Right lobe of liver (tissue), 6 donors: Measurements from ENCODE around the gene TMEM174. TPM values are rescaled to one million over a fixed set of nuclear protein-coding genes. Genes with fewer than 3 reads are reported as not detected.
"Not testable (repeated sequence)": the region's sequence is repeated elsewhere in the genome, so short reads cannot be mapped to it uniquely, and the experiment has no call there.

ENCODE experiments used
- ATAC-seq, 4 donors: fragments of 200-7000 bp; cut with Tn5 transposase; one replicate each; pipeline ENCODE4 v1.9.1; 2020; ENCODE audit warnings: mild to moderate bottlenecking in 4 of 4, moderate library complexity in 4 of 4
- DNase-seq, 3 donors: peaks; one replicate each; pipeline ENCODE4 v3.0.0-alpha.2; 2020
- H3K27ac ChIP-seq, 3 donors: fragments of 200-600 bp; one replicate each; pipeline ENCODE4 v1.8.0; 2022
- H3K27me3 ChIP-seq, 2 donors: fragments of 200-600 bp; one replicate each; pipeline ENCODE4 v1.8.0; 2022
- H3K36me3 ChIP-seq, 4 donors: fragments of 200-600 bp; sonication (generic) in 1 of 4; one replicate each; pipeline versions ENCODE4 v1.5.1 to v1.8.0; 2017 to 2022; ENCODE audit warnings: control low read depth in 1 of 4
- H3K4me1 ChIP-seq, 4 donors: fragments of 200-600 bp; sonication (generic) in 1 of 4; one replicate each; pipeline versions ENCODE4 v1.5.1 to v1.8.0; 2017 to 2022; ENCODE audit warnings: control low read depth in 1 of 4
- H3K4me3 ChIP-seq, 3 donors: fragments of 200-600 bp; one replicate each; pipeline ENCODE4 v1.8.0; 2022
- H3K9me3 ChIP-seq, 4 donors: fragments of 200-600 bp; sonication (generic) in 1 of 4; one replicate each; pipeline versions ENCODE4 v1.5.1 to v1.8.0; 2017 to 2022; ENCODE audit warnings: control low read depth in 1 of 4
- POLR2A ChIP-seq: fragments of 450-650 bp; IDR thresholded peaks from one replicate; pipeline ENCODE4 v1.6.1; 2017; ENCODE audit warnings: antibody characterized with exemption, mild to moderate bottlenecking
- WGBS: methylation state at CpG from one replicate; pipeline ENCODE4 v1.1.6; 2018; ENCODE audit warnings: low coverage, low lambda C conversion rate; ENCODE audit not compliant: insufficient coverage; ENCODE audit errors: missing lambda C conversion rate; 5-methylcytosine and 5-hydroxymethylcytosine counted together
- intact Hi-C, 2 donors: fragments of 100-400 bp; cut with DNase I; formaldehyde crosslinking; loops; one replicate each; pipeline versions ENCODE4 v1.11.2 to v1.14.1; 2022
- total RNA-seq, 6 experiments: library from RNA; depleted of rRNA in 2 of 6; stranded (reverse); fragments of >200 nt in 2 of 6; fragmentation: NEBNext Ultra II Directional in 3 of 6; extraction: Animal tissue kit (Norgen Biotek cat#: 25700) in 3 of 6; gene quantifications; one replicate each; pipeline versions ENCODE4 v1.1.0 to v1.2.4, GENCODE V29; 2016 to 2023
- TF ChIP-seq, protein P1 (sequence below), 4 donors: fragments of 200-600 bp in 3 of 4; fragments of 450-650 bp in 1 of 4; IDR thresholded peaks; one replicate each; pipeline versions ENCODE4 v1.5.1 to v1.8.0; 2016 to 2022; ENCODE audit warnings: antibody characterized with exemption in 4 of 4, mild to moderate bottlenecking in 2 of 4
- donor health status: DM: no; HTN: yes; CAD: no.
- donor health status: DM: no; HTN: no; CAD: no.
- donor health status: DM: no; HTN: no; CAD: no.
- donor health status: DM: no; HTN: yes; CAD: no.
- donor health status: DM: no; HTN: yes; CAD: no.

TMEM174 gene
- total RNA-seq, 6 experiments from 2014 or later, result not detected

DNA sequence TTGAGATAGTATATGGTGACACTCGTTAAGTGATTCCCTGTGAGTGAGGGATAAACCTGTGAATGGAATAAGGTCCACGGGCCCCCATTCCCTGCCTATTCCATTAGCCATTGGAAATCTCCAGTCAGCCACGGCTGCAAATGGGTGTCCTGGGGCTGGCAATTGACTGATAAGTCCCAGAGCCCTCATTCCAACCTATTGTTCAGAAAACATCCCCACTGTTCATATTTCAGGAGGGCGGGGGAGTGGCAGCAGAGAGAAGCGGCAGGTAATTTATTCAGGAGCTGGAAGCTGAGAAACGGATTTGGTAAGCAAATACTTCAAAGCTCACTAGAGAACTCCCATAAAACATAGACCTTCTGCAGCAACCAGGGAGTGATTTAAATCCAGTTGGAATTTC lies 42.0 kb downstream of the TMEM174 start:
- H3K9me3 ChIP-seq, result no peaks in the 10 kb centered on the region
- H3K27ac ChIP-seq, result no peak overlapping the region
- ATAC-seq (no peak), DNase-seq (no peak)
- peaks cover 0 to 6% (median 3%) of the 10 kb centered on the region in 4 donors for H3K4me1 ChIP-seq
- no peak overlapping the region for H3K4me3 ChIP-seq
- intact Hi-C loops, result no loop called here
- peaks cover 0 to 22% of the 10 kb centered on the region in 2 donors for H3K27me3 ChIP-seq
- 23% methylated on average over 6 of the region's 6 CpGs for WGBS
- TF ChIP-seq POLR2A, result no peak
- TF ChIP-seq, protein P1, sequence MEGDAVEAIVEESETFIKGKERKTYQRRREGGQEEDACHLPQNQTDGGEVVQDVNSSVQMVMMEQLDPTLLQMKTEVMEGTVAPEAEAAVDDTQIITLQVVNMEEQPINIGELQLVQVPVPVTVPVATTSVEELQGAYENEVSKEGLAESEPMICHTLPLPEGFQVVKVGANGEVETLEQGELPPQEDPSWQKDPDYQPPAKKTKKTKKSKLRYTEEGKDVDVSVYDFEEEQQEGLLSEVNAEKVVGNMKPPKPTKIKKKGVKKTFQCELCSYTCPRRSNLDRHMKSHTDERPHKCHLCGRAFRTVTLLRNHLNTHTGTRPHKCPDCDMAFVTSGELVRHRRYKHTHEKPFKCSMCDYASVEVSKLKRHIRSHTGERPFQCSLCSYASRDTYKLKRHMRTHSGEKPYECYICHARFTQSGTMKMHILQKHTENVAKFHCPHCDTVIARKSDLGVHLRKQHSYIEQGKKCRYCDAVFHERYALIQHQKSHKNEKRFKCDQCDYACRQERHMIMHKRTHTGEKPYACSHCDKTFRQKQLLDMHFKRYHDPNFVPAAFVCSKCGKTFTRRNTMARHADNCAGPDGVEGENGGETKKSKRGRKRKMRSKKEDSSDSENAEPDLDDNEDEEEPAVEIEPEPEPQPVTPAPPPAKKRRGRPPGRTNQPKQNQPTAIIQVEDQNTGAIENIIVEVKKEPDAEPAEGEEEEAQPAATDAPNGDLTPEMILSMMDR (IDR thresholded peaks at IDR 0.05), result no peak
- no peaks in the 10 kb centered on the region for H3K36me3 ChIP-seq

DNA sequence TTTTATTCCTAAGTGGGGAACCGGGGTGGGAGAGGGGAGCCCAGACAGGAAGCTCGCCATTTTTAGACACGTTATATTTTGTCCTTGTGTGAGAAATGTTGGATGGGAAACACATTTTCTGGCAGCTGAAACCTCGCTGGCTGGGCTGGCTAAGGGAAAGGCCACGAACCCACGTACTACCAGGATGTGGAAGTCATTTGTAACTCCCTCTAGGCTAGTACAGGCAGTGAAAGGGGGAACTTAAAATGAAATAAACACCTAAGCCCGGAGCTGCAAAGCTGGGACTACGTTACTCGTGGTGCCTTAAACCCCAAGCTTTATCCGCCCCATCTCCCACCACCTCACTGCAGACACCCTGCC lies 42.5 kb downstream of the TMEM174 start:
- intact Hi-C loops, result no loop called here
- ATAC-seq (peak; percentile 6 to 30 (median 18)), DNase-seq (no peak)
- Histone ChIP-seq H3K36me3 (no peaks in the 10 kb centered on the region), H3K27ac (no peak overlapping the region), H3K27me3 (peaks cover 0 to 22% of the 10 kb centered on the region in 2 donors), H3K4me3 (peak overlapping the region; percentile 29 to 40 (median 40)), H3K4me1 (peaks cover 0 to 6% (median 3%) of the 10 kb centered on the region in 4 donors), H3K9me3 (no peaks in the 10 kb centered on the region)
- TF ChIP-seq, protein P1 (IDR thresholded peaks at IDR 0.05), result no peak
- no peak for TF ChIP-seq POLR2A
- WGBS, result 7% methylated on average over 6 of the region's 10 CpGs

DNA sequence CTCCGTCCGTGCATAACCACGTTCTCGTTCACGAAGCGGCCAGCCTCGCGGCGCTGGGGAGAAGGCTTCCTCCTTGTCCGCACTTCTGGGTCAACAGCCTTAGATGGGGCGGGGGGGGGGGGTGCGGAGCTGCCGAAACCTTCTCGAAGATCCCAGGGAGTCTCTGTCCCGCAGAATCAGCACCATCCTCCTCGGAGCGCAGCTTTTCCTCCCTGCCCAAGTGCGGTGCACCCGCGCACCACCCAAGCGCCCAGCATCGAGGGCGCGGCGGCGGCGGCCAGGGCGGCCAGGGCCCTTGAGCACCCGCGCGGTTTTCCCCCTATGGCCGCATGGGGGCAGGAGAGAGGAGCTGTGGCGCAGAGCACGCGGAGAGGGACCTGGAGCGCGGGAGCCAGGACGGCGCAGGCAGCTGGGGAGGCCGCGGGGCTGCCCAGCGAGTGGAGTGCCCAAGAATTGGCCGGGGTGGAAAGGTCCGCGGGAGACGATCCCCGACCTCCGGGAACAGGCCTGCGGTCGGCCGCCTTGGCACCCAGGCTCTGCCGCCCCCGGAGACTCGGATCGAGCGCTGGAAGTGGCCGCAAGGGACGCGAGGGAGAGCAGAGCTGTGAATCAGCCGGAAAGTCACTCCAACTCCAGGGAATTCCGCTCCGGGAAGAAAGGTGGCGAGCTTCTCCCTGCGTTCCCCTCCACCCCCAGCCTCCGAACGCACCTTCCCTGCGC lies 43.1 kb downstream of the TMEM174 start:
- no peaks in the 10 kb centered on the region for H3K9me3 ChIP-seq
- DNase-seq, result peak; percentile 80 to 82 (median 81)
- peaks cover 0 to 22% of the 10 kb centered on the region in 2 donors for H3K27me3 ChIP-seq
- peak; percentile 100 for ATAC-seq
- intact Hi-C loops, result no loop called here
- H3K4me1 ChIP-seq, result peaks cover 0 to 6% (median 3%) of the 10 kb centered on the region in 4 donors
- H3K27ac ChIP-seq, result no peak overlapping the region
- no peak for TF ChIP-seq POLR2A
- TF ChIP-seq, protein P1 (IDR thresholded peaks at IDR 0.05), result peak; percentile 75 to 85 (median 77)
- H3K4me3 ChIP-seq, result peak overlapping the region; percentile 29 to 40 (median 40)
- WGBS, result 0% methylated on average over 3 of the region's 67 CpGs
- H3K36me3 ChIP-seq, result no peaks in the 10 kb centered on the region

DNA sequence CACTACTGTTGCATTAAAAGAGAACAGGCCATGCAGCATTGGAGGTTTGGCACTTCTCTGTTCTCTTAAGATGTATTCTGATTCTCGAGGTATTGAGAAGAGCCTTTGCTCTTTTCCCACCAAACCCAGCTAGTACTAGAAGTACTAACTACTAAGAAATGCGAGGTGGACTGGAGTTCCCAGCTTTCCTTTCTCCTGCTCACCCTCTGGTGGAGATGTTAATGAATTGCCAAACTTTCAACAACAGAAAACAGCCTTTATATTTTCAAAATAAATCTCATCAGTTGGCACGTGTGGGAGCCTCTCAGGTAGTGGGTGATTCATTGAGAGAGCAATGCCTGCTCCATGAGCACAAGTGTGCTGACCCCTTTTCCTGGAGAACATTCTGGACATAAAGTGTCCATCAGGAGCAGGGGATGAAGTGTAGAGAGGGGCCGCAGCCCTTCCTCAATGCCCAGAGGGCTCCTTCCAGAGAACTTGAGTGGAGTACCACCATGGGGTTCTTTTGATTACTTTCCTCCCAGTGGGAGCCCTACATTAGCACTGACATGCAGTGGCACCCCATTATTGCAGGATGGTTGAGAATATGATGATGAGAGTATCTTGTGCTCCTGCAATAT lies 45.7 kb downstream of the TMEM174 start:
- Histone ChIP-seq H3K27ac (no peak overlapping the region), H3K9me3 (no peaks in the 10 kb centered on the region), H3K4me1 (peaks cover 0 to 6% (median 3%) of the 10 kb centered on the region in 4 donors), H3K4me3 (no peak overlapping the region), H3K36me3 (no peaks in the 10 kb centered on the region), H3K27me3 (peaks cover 5 to 22% of the 10 kb centered on the region in 2 donors)
- intact Hi-C loops, result no loop called here
- DNase-seq, result no peak
- 28% methylated on average over 4 of the region's 4 CpGs for WGBS
- TF ChIP-seq, protein P1 (IDR thresholded peaks at IDR 0.05), result peak in 2 of 4 donors; percentile 8 to 11
- no peak for TF ChIP-seq POLR2A
- no peak for ATAC-seq

DNA sequence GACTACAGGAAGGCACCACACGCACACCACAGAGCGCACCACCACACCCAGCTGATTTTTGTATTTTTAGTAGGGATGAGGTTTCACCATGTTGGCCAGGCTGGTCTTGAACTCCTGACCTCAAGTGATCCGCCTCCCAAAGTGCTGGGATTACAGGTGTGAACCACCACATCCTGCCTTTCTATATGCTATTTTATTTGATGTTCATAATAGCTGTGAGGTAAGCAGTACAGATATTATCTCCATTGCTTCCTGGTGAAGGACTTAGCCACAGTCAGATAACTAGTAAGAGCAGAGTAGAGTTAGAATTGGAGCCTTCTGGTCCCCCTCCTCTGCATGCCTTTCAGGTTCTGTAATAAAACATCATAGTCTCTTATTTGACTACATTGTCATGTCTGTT lies 46.3 kb downstream of the TMEM174 start:
- H3K36me3 ChIP-seq, DNase-seq, H3K4me3 ChIP-seq, intact Hi-C loops, H3K27ac ChIP-seq, ATAC-seq, H3K9me3 ChIP-seq, H3K4me1 ChIP-seq: not testable (repeated sequence)
- 58% methylated on average over 1 of the region's 3 CpGs for WGBS
- H3K27me3 ChIP-seq, result peaks cover 5 to 18% of the 10 kb centered on the region in 2 donors
